Stimulated activated effector memory CD8-positive, alpha-beta T cell treated with anti-CD3 and anti-CD28 coated beads, Interleukin-12 subunit alpha, Interleukin-12 subunit beta, amount 100 ng/mL, for 72 hours (primary cell): Measurements from ENCODE around the gene POMGNT1.

Experiments
- ATAC-seq: fragments of 150-1000 bp; cut with Tn5 transposase; 2 replicates; pipeline ENCODE4 v1.10.0; 2021
- DNase-seq, 2 donors: peaks; one replicate each; pipeline ENCODE4 v3.0.0; 2021 to 2022; ENCODE audit warnings: low spot score in 2 of 2
- H3K27ac Mint-ChIP-seq: one replicate; pipeline ENCODE4 v1.8.0; 2022; ENCODE audit warnings: mild to moderate bottlenecking, mixed read lengths
- H3K36me3 Mint-ChIP-seq: one replicate; pipeline ENCODE4 v1.8.0; 2022; ENCODE audit warnings: mild to moderate bottlenecking, mixed read lengths
- H3K4me1 Mint-ChIP-seq: one replicate; pipeline ENCODE4 v1.8.0; 2022; ENCODE audit warnings: mixed read lengths
- H3K4me3 Mint-ChIP-seq: one replicate; pipeline ENCODE4 v1.8.0; 2022; ENCODE audit warnings: mild to moderate bottlenecking, mixed read lengths
- H3K9me3 Mint-ChIP-seq: one replicate; pipeline ENCODE4 v1.8.0; 2022; ENCODE audit warnings: mixed read lengths

The POMGNT1 gene

GRCh38 chr1:46221749-46222148 is 23.5 kb upstream of the POMGNT1 start:
- no peak for DNase-seq
- H3K27ac Mint-ChIP-seq, result no peak overlapping the region
- H3K4me3 Mint-ChIP-seq, result no peak overlapping the region
- H3K9me3 Mint-ChIP-seq, result no peaks in the 10 kb centered on the region
- ATAC-seq, result no peak
- no peaks in the 10 kb centered on the region for H3K36me3 Mint-ChIP-seq
- peaks cover 6% of the 10 kb centered on the region for H3K4me1 Mint-ChIP-seq

GRCh38 chr1:46220808-46221207 is 22.6 kb upstream of the POMGNT1 start:
- H3K27ac Mint-ChIP-seq, result peak overlapping the region; percentile 41
- no peaks in the 10 kb centered on the region for H3K9me3 Mint-ChIP-seq
- peaks cover 6% of the 10 kb centered on the region for H3K4me1 Mint-ChIP-seq
- DNase-seq (no peak), ATAC-seq (no peak)
- no peaks in the 10 kb centered on the region for H3K36me3 Mint-ChIP-seq
- H3K4me3 Mint-ChIP-seq, result no peak overlapping the region

GRCh38 chr1:46219551-46220520 is 21.6 kb upstream of the POMGNT1 start:
- no peaks in the 10 kb centered on the region for H3K9me3 Mint-ChIP-seq
- no peak overlapping the region for H3K27ac Mint-ChIP-seq
- no peaks in the 10 kb centered on the region for H3K36me3 Mint-ChIP-seq
- DNase-seq, result no peak
- ATAC-seq, result no peak
- peaks cover 6% of the 10 kb centered on the region for H3K4me1 Mint-ChIP-seq
- no peak overlapping the region for H3K4me3 Mint-ChIP-seq

- DNase-seq (no peak), ATAC-seq (no peak)
- Mint-ChIP-seq H3K36me3 (no peaks in the 10 kb centered on the region), H3K4me1 (peaks cover 6% of the 10 kb centered on the region), H3K27ac (no peak overlapping the region), H3K9me3 (no peaks in the 10 kb centered on the region), H3K4me3 (no peak overlapping the region)
Observed at GRCh38 chr1:46218443-46218842, 20.2 kb upstream of the POMGNT1 start.

- Mint-ChIP-seq H3K9me3 (no peaks in the 10 kb centered on the region), H3K36me3 (no peaks in the 10 kb centered on the region), H3K27ac (no peak overlapping the region), H3K4me3 (no peak overlapping the region), H3K4me1 (no peaks in the 10 kb centered on the region)
- DNase-seq (no peak), ATAC-seq (no peak)
Observed at GRCh38 chr1:46215504-46215903, 17.3 kb upstream of the POMGNT1 start.

GRCh38 chr1:46211051-46211450 is 12.8 kb upstream of the POMGNT1 start:
- Mint-ChIP-seq H3K27ac (no peak overlapping the region), H3K4me3 (no peak overlapping the region), H3K9me3 (no peaks in the 10 kb centered on the region), H3K4me1 (no peaks in the 10 kb centered on the region), H3K36me3 (no peaks in the 10 kb centered on the region)
- no peak for ATAC-seq
- DNase-seq, result no peak

GRCh38 chr1:46210561-46210960 is 12.3 kb upstream of the POMGNT1 start:
- no peak overlapping the region for H3K27ac Mint-ChIP-seq
- H3K4me3 Mint-ChIP-seq, result no peak overlapping the region

GRCh38 chr1:46206399-46206798 is 8.2 kb upstream of the POMGNT1 start:
- ATAC-seq (no peak), DNase-seq (no peak)
- peaks cover 5% of the 10 kb centered on the region for H3K36me3 Mint-ChIP-seq
- H3K4me1 Mint-ChIP-seq, result peaks cover 7% of the 10 kb centered on the region
- H3K27ac Mint-ChIP-seq, result no peak overlapping the region
- H3K9me3 Mint-ChIP-seq, result no peaks in the 10 kb centered on the region
- no peak overlapping the region for H3K4me3 Mint-ChIP-seq

More at GRCh38 chr1:46210561-46210960, 12.3 kb upstream of the POMGNT1 start:
- ATAC-seq (no peak), DNase-seq (no peak)
- no peaks in the 10 kb centered on the region for H3K4me1 Mint-ChIP-seq
- H3K36me3 Mint-ChIP-seq, result no peaks in the 10 kb centered on the region
- no peaks in the 10 kb centered on the region for H3K9me3 Mint-ChIP-seq

- peaks cover 5% of the 10 kb centered on the region for H3K36me3 Mint-ChIP-seq
- no peak for DNase-seq
- no peak overlapping the region for H3K27ac Mint-ChIP-seq
- peaks cover 7% of the 10 kb centered on the region for H3K4me1 Mint-ChIP-seq
- no peak overlapping the region for H3K4me3 Mint-ChIP-seq
- H3K9me3 Mint-ChIP-seq, result no peaks in the 10 kb centered on the region
- no peak for ATAC-seq
Observed at GRCh38 chr1:46205791-46206190, 7.6 kb upstream of the POMGNT1 start.

- ATAC-seq, result no peak
- Mint-ChIP-seq H3K27ac (peak overlapping the region; percentile 10), H3K4me3 (no peak overlapping the region), H3K36me3 (peaks cover 5% of the 10 kb centered on the region), H3K9me3 (no peaks in the 10 kb centered on the region), H3K4me1 (peaks cover 7% of the 10 kb centered on the region)
- no peak for DNase-seq
Observed at GRCh38 chr1:46205141-46205540, 6.9 kb upstream of the POMGNT1 start.

GRCh38 chr1:46204406-46204742 is 6.1 kb upstream of the POMGNT1 start:
- Mint-ChIP-seq H3K9me3 (no peaks in the 10 kb centered on the region), H3K36me3 (peaks cover 5% of the 10 kb centered on the region), H3K27ac (peak overlapping the region; percentile 10), H3K4me3 (peak overlapping the region; percentile 75), H3K4me1 (peaks cover 7% of the 10 kb centered on the region)
- no peak for ATAC-seq
- DNase-seq, result no peak

GRCh38 chr1:46203738-46204405 is 5.6 kb upstream of the POMGNT1 start:
- no peaks in the 10 kb centered on the region for H3K9me3 Mint-ChIP-seq
- peaks cover 5% of the 10 kb centered on the region for H3K36me3 Mint-ChIP-seq
- no peak for ATAC-seq
- DNase-seq, result no peak
- H3K27ac Mint-ChIP-seq, result peak overlapping the region; percentile 10
- peaks cover 7% of the 10 kb centered on the region for H3K4me1 Mint-ChIP-seq
- peak overlapping the region; percentile 75 for H3K4me3 Mint-ChIP-seq

- DNase-seq (no peak), ATAC-seq (no peak)
- H3K27ac Mint-ChIP-seq, result no peak overlapping the region
- H3K4me1 Mint-ChIP-seq, result peaks cover 13% of the 10 kb centered on the region
- H3K9me3 Mint-ChIP-seq, result no peaks in the 10 kb centered on the region
- H3K36me3 Mint-ChIP-seq, result peaks cover 5% of the 10 kb centered on the region
- H3K4me3 Mint-ChIP-seq, result peak overlapping the region; percentile 74
Observed at GRCh38 chr1:46199233-46199749, 1.1 kb upstream of the POMGNT1 start.

- H3K27ac Mint-ChIP-seq, result peak overlapping the region; percentile 87
- no peak for ATAC-seq
Observed at GRCh38 chr1:46197560-46197963, 672 bp downstream of the POMGNT1 start.

GRCh38 chr1:46196609-46197008 is 1.6 kb downstream of the POMGNT1 start:
- DNase-seq, result no peak
- Mint-ChIP-seq H3K9me3 (no peaks in the 10 kb centered on the region), H3K4me1 (peaks cover 7% of the 10 kb centered on the region), H3K27ac (peak overlapping the region; percentile 87), H3K36me3 (peaks cover 7% of the 10 kb centered on the region), H3K4me3 (no peak overlapping the region)
- ATAC-seq, result no peak

More at GRCh38 chr1:46197560-46197963, 672 bp downstream of the POMGNT1 start:
- Mint-ChIP-seq H3K36me3 (no peaks in the 10 kb centered on the region), H3K4me3 (peak overlapping the region; percentile 74), H3K4me1 (peaks cover 7% of the 10 kb centered on the region), H3K9me3 (no peaks in the 10 kb centered on the region)
- DNase-seq, result no peak
